ENCODE measurements around the gene LARP7. TPM values are rescaled to one million over a fixed set of nuclear protein-coding genes. Genes with fewer than 3 reads are reported as not detected.

LARP7 gene
- total and polyA plus RNA-seq, 2 of the 8 experiments (the other 6 are each of a cell fraction or from before 2014, with no cell fraction given): 9.3 to 38.3 TPM

- TF ChIP-seq MAFK (IDR thresholded peaks at IDR 0.05; ENCODE audit: low read depth, low read length) (peak; percentile 33; the same call in 1 of the 2 replicates), RXRA (IDR thresholded peaks at IDR 0.05; ENCODE audit: insufficient read depth, low read depth, low read length) (no peak), CBX8 (IDR thresholded peaks at IDR 0.05; ENCODE audit: borderline replicate concordance, low read depth, low read length) (no peak), E2F6 (IDR thresholded peaks at IDR 0.05) (0 out of 2 replicates have a peak, but pooled peaks have one; percentile 9), BCL11A (IDR thresholded peaks at IDR 0.05; ENCODE audit: low read depth in 2 of 2, low read length in 2 of 2) (no peak), TAF7 (optimal IDR thresholded peaks at IDR 0.05; ENCODE audit: borderline replicate concordance, low read depth, low read length) (peak; percentile 99), RBBP5 (IDR thresholded peaks at IDR 0.05; ENCODE audit: borderline replicate concordance, low read depth, low read length) (no peak), SP4 (IDR thresholded peaks at IDR 0.05; ENCODE audit: low read length) (peak; percentile 81), EGR1 (IDR thresholded peaks at IDR 0.05; ENCODE audit: borderline replicate concordance, low read depth, low read length) (peak; percentile 33; the same call in 1 of the 2 replicates), KDM5A (IDR thresholded peaks at IDR 0.05; ENCODE audit: low read length) (no peak), EZH2 (IDR thresholded peaks at IDR 0.05; ENCODE audit: low read depth, low read length, severe bottlenecking) (no peak), SIRT6 (IDR thresholded peaks at IDR 0.05; ENCODE audit: low read length) (no peak), SP2 (IDR thresholded peaks at IDR 0.05; ENCODE audit: low read length) (no peak; the same call in 1 of the 2 replicates)
- TF ChIP-seq, protein P1, sequence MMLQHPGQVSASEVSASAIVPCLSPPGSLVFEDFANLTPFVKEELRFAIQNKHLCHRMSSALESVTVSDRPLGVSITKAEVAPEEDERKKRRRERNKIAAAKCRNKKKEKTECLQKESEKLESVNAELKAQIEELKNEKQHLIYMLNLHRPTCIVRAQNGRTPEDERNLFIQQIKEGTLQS (IDR thresholded peaks at IDR 0.05; ENCODE audit: insufficient read depth, low read depth, low read length): no peak
- TF ChIP-seq, protein P2, sequence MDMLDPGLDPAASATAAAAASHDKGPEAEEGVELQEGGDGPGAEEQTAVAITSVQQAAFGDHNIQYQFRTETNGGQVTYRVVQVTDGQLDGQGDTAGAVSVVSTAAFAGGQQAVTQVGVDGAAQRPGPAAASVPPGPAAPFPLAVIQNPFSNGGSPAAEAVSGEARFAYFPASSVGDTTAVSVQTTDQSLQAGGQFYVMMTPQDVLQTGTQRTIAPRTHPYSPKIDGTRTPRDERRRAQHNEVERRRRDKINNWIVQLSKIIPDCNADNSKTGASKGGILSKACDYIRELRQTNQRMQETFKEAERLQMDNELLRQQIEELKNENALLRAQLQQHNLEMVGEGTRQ (IDR thresholded peaks at IDR 0.05; ENCODE audit: low read length): no peak
These were observed 11.5 kb downstream of the LARP7 start (continued) for GRCh38 chr4:112648263-112649054.

Measured in H1 (cell line).